ENCODE data around the gene ANKRA2. TPM values are rescaled to one million over a fixed set of nuclear protein-coding genes. Genes with fewer than 3 reads are reported as not detected.

The ANKRA2 gene
- total RNA-seq, 6 donors from 2014 or later = 14.1 to 84.9 (median 19.7) TPM

DNA sequence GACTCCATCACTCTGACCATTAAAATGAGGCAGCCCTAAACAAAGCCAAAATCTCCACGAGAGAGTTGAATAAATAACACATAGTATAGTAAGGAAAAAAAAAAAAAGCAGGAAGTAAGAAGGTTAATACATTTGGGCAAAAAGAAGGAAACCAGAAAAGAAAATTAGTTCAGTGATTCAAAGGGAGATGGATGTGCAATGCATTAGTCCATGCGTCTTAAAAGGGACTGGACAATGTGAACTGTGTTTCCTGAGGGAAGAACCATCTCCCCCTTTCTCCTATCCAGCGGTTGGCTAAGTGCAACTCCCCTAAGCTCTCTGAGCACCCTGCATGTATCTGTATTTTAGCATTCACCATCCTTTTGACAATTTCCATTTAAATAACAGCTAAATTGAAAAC lies 1.4 kb downstream of the ANKRA2 start:
- DNase-seq (no peak), ATAC-seq (ENCODE audit: low FRiP score in 2 of 2) (no peak)
- TF ChIP-seq POLR2A (IDR thresholded peaks at IDR 0.05) (no peak), EP300 (IDR thresholded peaks at IDR 0.05) (no peak), POLR2AphosphoS5 (IDR thresholded peaks at IDR 0.05) (no peak), CTCF (IDR thresholded peaks at IDR 0.05) (no peak)
- Histone ChIP-seq H3K4me1 (peaks cover 24 to 35% (median 29%) of the 10 kb centered on the region in 4 donors), H3K27me3 (no peaks in the 10 kb centered on the region), H3K4me3 (peak overlapping the region in 3 of 4 donors; percentile 60 to 67 (median 64)), H3K36me3 (peaks cover 0 to 45% (median 15%) of the 10 kb centered on the region in 4 donors), H3K27ac (peak overlapping the region in 2 of 4 donors; percentile 94 to 97), H3K9me3 (no peaks in the 10 kb centered on the region)
- WGBS, 2 donors = 21 to 33% methylated on average over 3 of the region's 3 CpGs

GRCh38 chr5:73558950-73559349 lies 6.5 kb downstream of the ANKRA2 start:
- Histone ChIP-seq H3K4me1 (peaks cover 8 to 13% (median 9%) of the 10 kb centered on the region in 4 donors), H3K9me3 (no peaks in the 10 kb centered on the region), H3K4me3 (no peak overlapping the region), H3K36me3 (peaks cover 16 to 88% (median 39%) of the 10 kb centered on the region in 4 donors), H3K27ac (no peak overlapping the region), H3K27me3 (no peaks in the 10 kb centered on the region)
- no peak for TF ChIP-seq POLR2A (IDR thresholded peaks at IDR 0.05)
- no peak for TF ChIP-seq POLR2AphosphoS5 (IDR thresholded peaks at IDR 0.05)
- no peak for TF ChIP-seq CTCF (IDR thresholded peaks at IDR 0.05)
- TF ChIP-seq EP300 (IDR thresholded peaks at IDR 0.05) = no peak
- no peak for ATAC-seq (ENCODE audit: low FRiP score in 2 of 2)
- WGBS, 2 donors = 83 to 94% methylated on average over 1 of the region's 1 CpG
- no peak for DNase-seq

- no peak overlapping the region for H3K4me3 ChIP-seq
- H3K27ac ChIP-seq = no peak overlapping the region
- H3K4me1 ChIP-seq = no peaks in the 10 kb centered on the region
- H3K36me3 ChIP-seq = peaks cover 25 to 60% (median 31%) of the 10 kb centered on the region in 4 donors
- ATAC-seq (ENCODE audit: low FRiP score in 2 of 2) (no peak), DNase-seq (no peak)
- TF ChIP-seq EP300 (IDR thresholded peaks at IDR 0.05) = no peak
- TF ChIP-seq POLR2A (IDR thresholded peaks at IDR 0.05) = no peak
- TF ChIP-seq CTCF (IDR thresholded peaks at IDR 0.05) = no peak
- no peak for TF ChIP-seq POLR2AphosphoS5 (IDR thresholded peaks at IDR 0.05)
- no peaks in the 10 kb centered on the region for H3K27me3 ChIP-seq
- H3K9me3 ChIP-seq = no peaks in the 10 kb centered on the region
Measured at GRCh38 chr5:73552642-73553041, 12.8 kb downstream of the ANKRA2 start.

- TF ChIP-seq CTCF (IDR thresholded peaks at IDR 0.05) = no peak
- TF ChIP-seq POLR2AphosphoS5 (IDR thresholded peaks at IDR 0.05) = no peak
- no peak for TF ChIP-seq EP300 (IDR thresholded peaks at IDR 0.05)
- no peak for TF ChIP-seq POLR2A (IDR thresholded peaks at IDR 0.05)
- no peaks in the 10 kb centered on the region for H3K27me3 ChIP-seq
- no peak overlapping the region for H3K27ac ChIP-seq
- peaks cover 18 to 35% (median 22%) of the 10 kb centered on the region in 4 donors for H3K36me3 ChIP-seq
- H3K4me1 ChIP-seq = peaks cover 0 to 4% (median 3%) of the 10 kb centered on the region in 4 donors
- no peak for ATAC-seq (ENCODE audit: low FRiP score in 2 of 2)
- no peak overlapping the region for H3K4me3 ChIP-seq
- no peaks in the 10 kb centered on the region for H3K9me3 ChIP-seq
- 87 to 100% methylated on average over 1 of the region's 1 CpG for WGBS, 2 donors
- DNase-seq = no peak
Measured at GRCh38 chr5:73550016-73550415, 15.4 kb downstream of the ANKRA2 start.

- H3K4me3 ChIP-seq = no peak overlapping the region
- ATAC-seq (ENCODE audit: low FRiP score in 2 of 2) (no peak), DNase-seq (no peak)
- peaks cover 15 to 40% (median 24%) of the 10 kb centered on the region in 4 donors for H3K4me1 ChIP-seq
- WGBS, 2 donors = 70 to 94% methylated on average over 1 of the region's 1 CpG
- no peaks in the 10 kb centered on the region for H3K36me3 ChIP-seq
- H3K27me3 ChIP-seq = no peaks in the 10 kb centered on the region
- H3K9me3 ChIP-seq = no peaks in the 10 kb centered on the region
- TF ChIP-seq POLR2AphosphoS5 (IDR thresholded peaks at IDR 0.05) = no peak
- TF ChIP-seq POLR2A (IDR thresholded peaks at IDR 0.05) = no peak
- no peak for TF ChIP-seq EP300 (IDR thresholded peaks at IDR 0.05)
- TF ChIP-seq CTCF (IDR thresholded peaks at IDR 0.05) = no peak
- peak overlapping the region in 2 of 4 donors; percentile 75 to 79 for H3K27ac ChIP-seq
Measured at GRCh38 chr5:73545403-73545779, 20.0 kb downstream of the ANKRA2 start.
